ENCODE measurements around the gene CHKA.

GRCh38 chr11:68082481-68082880 is 38.7 kb downstream of the CHKA start:
- TF ChIP-seq CTCF (IDR thresholded peaks at IDR 0.05) (no peak), POLR2A (IDR thresholded peaks at IDR 0.05) (no peak)

Data from thyroid gland (tissue), 4 donors.